HFF-Myc (cell line): ENCODE measurements around the gene ZNF3.

ENCODE experiments used
- DNase-seq: peaks from one replicate; pipeline ENCODE4 v3.0.0-alpha.2; 2011; ENCODE audit warnings: low read depth; ENCODE audit errors: extremely low read depth
- H3K4me3 ChIP-seq: replicated peaks from 2 replicates; pipeline ENCODE4 v1.5.1; 2011; ENCODE audit warnings: low read depth, mild to moderate bottlenecking, control low read depth, low read length
- CTCF ChIP-seq: IDR thresholded peaks from 2 replicates; pipeline ENCODE4 v1.5.1; 2012; ENCODE audit warnings: mild to moderate bottlenecking, low read depth, low read length, control low read depth; ENCODE audit errors: missing control alignments

The ZNF3 gene

GRCh38 chr7:100077205-100077604 is 4.3 kb downstream of the ZNF3 start:
- no peak for DNase-seq
- H3K4me3 ChIP-seq = no peak overlapping the region
- TF ChIP-seq CTCF = no peak

- no peak for TF ChIP-seq CTCF
- no peak overlapping the region for H3K4me3 ChIP-seq
- no peak for DNase-seq
Observed at GRCh38 chr7:100075418-100075817, 6.1 kb downstream of the ZNF3 start.

GRCh38 chr7:100074841-100075240 is 6.7 kb downstream of the ZNF3 start:
- no peak for DNase-seq
- no peak for TF ChIP-seq CTCF
- H3K4me3 ChIP-seq = no peak overlapping the region

- DNase-seq = no peak
- TF ChIP-seq CTCF = no peak
- no peak overlapping the region for H3K4me3 ChIP-seq
Observed at GRCh38 chr7:100072462-100072861, 9.1 kb downstream of the ZNF3 start.

DNA sequence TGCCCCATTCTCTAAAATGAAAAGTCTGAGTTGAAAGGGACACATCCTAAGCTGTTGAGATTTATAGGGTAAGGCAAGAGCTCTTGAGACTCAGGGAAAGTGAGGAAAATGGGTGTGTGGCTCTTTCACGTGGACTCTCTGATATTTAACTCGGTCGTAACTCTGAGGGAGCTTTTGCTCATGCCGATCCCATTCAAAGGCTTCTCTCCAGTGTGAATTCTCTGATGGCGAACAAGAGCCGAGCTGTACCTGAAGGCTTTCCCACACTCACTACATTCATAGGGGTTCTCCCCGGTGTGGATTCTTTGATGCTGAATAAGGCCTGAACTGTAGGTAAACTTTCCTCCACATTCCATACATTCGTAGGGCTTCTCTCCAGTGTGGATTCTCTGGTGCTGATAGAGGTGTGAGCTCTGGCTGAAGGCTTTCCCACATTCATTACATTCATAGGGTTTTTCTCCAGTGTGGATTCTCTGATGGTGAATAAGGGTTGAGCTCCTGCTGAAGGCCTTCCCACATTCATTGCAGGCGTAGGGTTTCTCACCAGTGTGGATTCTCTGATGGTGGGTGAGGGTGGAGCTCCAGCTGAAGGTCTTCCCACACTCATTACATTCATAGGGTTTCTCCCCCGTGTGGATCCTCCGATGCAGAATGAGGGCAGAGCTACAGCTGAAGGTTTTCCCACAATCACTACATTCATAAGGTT is 10.4 kb downstream of the ZNF3 start:
- H3K4me3 ChIP-seq = no peak overlapping the region
- DNase-seq = no peak
- TF ChIP-seq CTCF = no peak

DNA sequence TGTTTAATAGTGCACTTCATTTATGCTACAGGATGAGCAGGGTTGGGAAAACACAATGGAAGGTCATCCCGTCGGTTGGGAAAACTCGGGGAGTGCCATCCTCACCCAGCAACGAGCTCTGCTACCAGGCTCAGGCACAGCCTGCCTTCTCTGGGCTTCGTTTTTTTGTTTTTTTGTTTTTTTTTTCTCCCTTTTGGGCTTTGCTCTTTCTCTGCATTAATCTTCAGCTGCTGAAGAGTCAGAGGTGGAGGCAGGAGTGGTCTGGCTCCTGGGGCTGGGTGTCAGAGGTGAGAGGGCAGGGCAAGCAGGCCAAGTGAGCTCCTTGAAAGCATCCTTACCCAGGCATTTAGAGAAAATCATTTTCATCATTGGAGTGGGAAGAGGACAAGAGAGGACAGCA is 11.5 kb downstream of the ZNF3 start:
- H3K4me3 ChIP-seq = no peak overlapping the region
- no peak for DNase-seq
- no peak for TF ChIP-seq CTCF

GRCh38 chr7:100066953-100067352 is 14.6 kb downstream of the ZNF3 start:
- DNase-seq = no peak
- no peak overlapping the region for H3K4me3 ChIP-seq
- no peak for TF ChIP-seq CTCF
